Activated CD8-positive, alpha-beta T cell treated with anti-CD3 and anti-CD28 coated beads for 36 hours (primary cell): ENCODE results near the gene CDH13. TPM values are rescaled to one million over a fixed set of nuclear protein-coding genes. Genes with fewer than 3 reads are reported as not detected.

Experiments used
- ATAC-seq: fragments of 200-7000 bp; cut with Tn5 transposase; one replicate; pipeline ENCODE4 v1.10.0; 2021; ENCODE audit warnings: mild to moderate bottlenecking, moderate library complexity
- CTCF ChIA-PET: fragments of 350-600 bp; sonication (Branson Sonifier 250); formaldehyde crosslinking; loops from one replicate; lab custom pipeline; 2021; ENCODE audit warnings: antibody characterized with exemption; lab: Charles Lee
- POLR2A ChIA-PET: fragments of 350-600 bp; sonication (Branson Sonifier 250); formaldehyde crosslinking; loops from one replicate; lab custom pipeline; 2021; ENCODE audit warnings: antibody characterized with exemption; lab: Charles Lee
- DNase-seq: peaks from one replicate; pipeline ENCODE4 v3.0.0-alpha.2; 2020
- H3K27ac Mint-ChIP-seq: one replicate; pipeline ENCODE4 v1.8.0; 2021; ENCODE audit warnings: mild to moderate bottlenecking, mixed read lengths
- H3K27me3 Mint-ChIP-seq: one replicate; pipeline ENCODE4 v1.8.0; 2021; ENCODE audit warnings: mixed read lengths
- H3K36me3 Mint-ChIP-seq: one replicate; pipeline ENCODE4 v1.8.0; 2021; ENCODE audit warnings: low read depth, mixed read lengths
- H3K4me1 Mint-ChIP-seq: one replicate; pipeline ENCODE4 v1.8.0; 2021; ENCODE audit warnings: low read depth, mixed read lengths
- H3K4me3 Mint-ChIP-seq: one replicate; pipeline ENCODE4 v1.8.0; 2021; ENCODE audit warnings: mild to moderate bottlenecking, moderate library complexity, mixed read lengths
- H3K9me3 Mint-ChIP-seq: one replicate; pipeline ENCODE4 v1.8.0; 2021; ENCODE audit warnings: mixed read lengths
- CTCF ChIP-seq: fragments of 200-600 bp; IDR thresholded peaks from one replicate; pipeline ENCODE4 v1.8.0; 2022; ENCODE audit warnings: antibody characterized with exemption, mild to moderate bottlenecking
- intact Hi-C: fragments of 100-400 bp; cut with micrococcal nuclease; formaldehyde crosslinking; loops from one replicate; pipeline ENCODE4 v1.10.0; 2022
- total RNA-seq, 2 experiments: library from RNA; stranded (reverse); gene quantifications; one replicate each; pipeline ENCODE4 v1.2.3, GENCODE V29; 2021

Gene CDH13
- total RNA-seq, 2 experiments from 2014 or later = not detected

- no peaks in the 10 kb centered on the region for H3K36me3 Mint-ChIP-seq
- ATAC-seq (no peak), DNase-seq (no peak)
- H3K9me3 Mint-ChIP-seq = no peaks in the 10 kb centered on the region
- no peak overlapping the region for H3K4me3 Mint-ChIP-seq
- no peaks in the 10 kb centered on the region for H3K27me3 Mint-ChIP-seq
- ChIA-PET POLR2A (no interaction called here), CTCF (no interaction called here)
- intact Hi-C loops = no loop called here
- no peaks in the 10 kb centered on the region for H3K4me1 Mint-ChIP-seq
- H3K27ac Mint-ChIP-seq = no peak overlapping the region
- no peak for TF ChIP-seq CTCF
Measured at GRCh38 chr16:82900559-82900958, 273.8 kb downstream of the CDH13 start.

DNA sequence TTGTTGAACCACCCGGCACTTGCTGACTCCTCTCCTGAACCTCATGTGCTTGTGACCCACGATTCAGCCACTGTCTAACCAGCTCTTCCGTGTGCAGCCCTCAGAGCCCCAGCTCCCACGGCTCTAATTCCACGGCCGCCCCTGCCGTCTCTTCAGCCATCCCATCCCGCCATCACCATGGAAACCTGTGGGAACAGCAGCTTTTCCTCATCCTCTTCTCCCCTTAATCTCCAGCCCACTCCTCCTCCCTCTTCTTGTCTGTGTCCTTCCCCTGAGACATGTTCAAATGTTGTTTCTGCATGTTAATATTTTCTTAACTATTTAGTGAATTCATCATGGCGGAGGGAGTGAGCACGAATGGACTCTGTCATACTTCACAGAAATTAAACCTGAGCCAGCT lies 285.2 kb downstream of the CDH13 start:
- TF ChIP-seq CTCF = no peak
- ATAC-seq (no peak), DNase-seq (no peak)
- Mint-ChIP-seq H3K27me3 (peaks cover 5% of the 10 kb centered on the region), H3K9me3 (no peaks in the 10 kb centered on the region), H3K4me3 (no peak overlapping the region), H3K36me3 (no peaks in the 10 kb centered on the region), H3K4me1 (no peaks in the 10 kb centered on the region), H3K27ac (no peak overlapping the region)
- intact Hi-C loops = no loop called here
- ChIA-PET POLR2A (no interaction called here), CTCF (no interaction called here)

- no peak overlapping the region for H3K27ac Mint-ChIP-seq
- peaks cover 3% of the 10 kb centered on the region for H3K27me3 Mint-ChIP-seq
- DNase-seq = no peak
- POLR2A ChIA-PET = no interaction called here
- H3K36me3 Mint-ChIP-seq = no peaks in the 10 kb centered on the region
- no peak for ATAC-seq
- intact Hi-C loops = no loop called here
- no peaks in the 10 kb centered on the region for H3K4me1 Mint-ChIP-seq
- no peaks in the 10 kb centered on the region for H3K9me3 Mint-ChIP-seq
- CTCF ChIA-PET = no interaction called here
- no peak overlapping the region for H3K4me3 Mint-ChIP-seq
- TF ChIP-seq CTCF = no peak
Measured at GRCh38 chr16:82915139-82915824, 288.5 kb downstream of the CDH13 start.

- H3K36me3 Mint-ChIP-seq = no peaks in the 10 kb centered on the region
- intact Hi-C loops = no loop called here
- no peak for ATAC-seq
- CTCF ChIA-PET = no interaction called here
- POLR2A ChIA-PET = no interaction called here
- no peak for TF ChIP-seq CTCF
- no peak for DNase-seq
- H3K4me3 Mint-ChIP-seq = no peak overlapping the region
- H3K9me3 Mint-ChIP-seq = no peaks in the 10 kb centered on the region
- H3K27ac Mint-ChIP-seq = no peak overlapping the region
- peaks cover 3% of the 10 kb centered on the region for H3K27me3 Mint-ChIP-seq
- H3K4me1 Mint-ChIP-seq = no peaks in the 10 kb centered on the region
Measured at GRCh38 chr16:82917886-82918595, 291.3 kb downstream of the CDH13 start.

DNA sequence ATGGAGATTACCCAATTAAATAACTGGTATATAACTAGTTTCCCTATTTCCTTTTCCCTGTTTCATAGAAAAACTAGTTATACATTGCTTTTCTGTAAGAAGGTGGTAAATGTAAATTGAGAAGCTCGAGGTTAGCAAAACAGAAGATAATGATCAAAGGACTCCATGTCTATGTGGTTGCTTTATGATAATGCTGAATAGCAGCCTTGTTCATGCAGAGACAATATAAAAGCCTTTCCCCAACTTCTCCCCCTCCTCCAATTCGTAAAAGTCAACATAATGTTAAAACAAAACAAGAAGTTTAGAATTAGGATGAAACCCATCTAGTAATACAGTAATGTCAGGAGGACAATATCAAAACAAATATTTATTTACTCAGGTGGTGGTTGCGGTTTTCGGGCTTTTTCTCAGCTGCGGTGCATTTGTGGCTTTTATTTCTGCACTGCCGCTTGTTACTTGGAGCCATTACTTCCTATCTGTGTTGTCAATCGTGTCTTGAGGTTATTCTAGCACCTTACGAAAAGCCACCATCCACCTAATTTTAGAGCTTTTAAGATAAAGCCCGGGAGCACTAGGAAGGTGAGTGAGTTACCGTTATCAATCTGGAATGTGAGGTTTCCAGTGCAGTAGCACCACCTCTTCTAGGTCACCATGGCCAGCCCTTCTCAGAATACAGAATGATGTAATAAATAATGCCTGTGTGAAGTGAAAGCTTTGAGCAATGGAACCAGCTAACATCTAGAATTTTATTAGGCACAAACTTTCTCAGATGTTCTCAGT lies 297.5 kb downstream of the CDH13 start:
- ChIA-PET CTCF (no interaction called here), POLR2A (no interaction called here)
- no peak for ATAC-seq
- Mint-ChIP-seq H3K27me3 (peaks cover under 1% of the 10 kb centered on the region), H3K4me1 (no peaks in the 10 kb centered on the region), H3K9me3 (no peaks in the 10 kb centered on the region), H3K36me3 (no peaks in the 10 kb centered on the region), H3K27ac (no peak overlapping the region), H3K4me3 (no peak overlapping the region)
- intact Hi-C loops = no loop called here
- TF ChIP-seq CTCF = no peak
- no peak for DNase-seq
